GM18870 (cell line): Measurements from ENCODE around the gene GPHN.

ENCODE experiments used
- ATAC-seq: cut with Tn5 transposase; IDR thresholded peaks from one replicate; pipeline ENCODE4 v1.9.1; 2021; ENCODE audit warnings: moderate library complexity; ENCODE audit not compliant: unreplicated experiment

The GPHN gene

DNA sequence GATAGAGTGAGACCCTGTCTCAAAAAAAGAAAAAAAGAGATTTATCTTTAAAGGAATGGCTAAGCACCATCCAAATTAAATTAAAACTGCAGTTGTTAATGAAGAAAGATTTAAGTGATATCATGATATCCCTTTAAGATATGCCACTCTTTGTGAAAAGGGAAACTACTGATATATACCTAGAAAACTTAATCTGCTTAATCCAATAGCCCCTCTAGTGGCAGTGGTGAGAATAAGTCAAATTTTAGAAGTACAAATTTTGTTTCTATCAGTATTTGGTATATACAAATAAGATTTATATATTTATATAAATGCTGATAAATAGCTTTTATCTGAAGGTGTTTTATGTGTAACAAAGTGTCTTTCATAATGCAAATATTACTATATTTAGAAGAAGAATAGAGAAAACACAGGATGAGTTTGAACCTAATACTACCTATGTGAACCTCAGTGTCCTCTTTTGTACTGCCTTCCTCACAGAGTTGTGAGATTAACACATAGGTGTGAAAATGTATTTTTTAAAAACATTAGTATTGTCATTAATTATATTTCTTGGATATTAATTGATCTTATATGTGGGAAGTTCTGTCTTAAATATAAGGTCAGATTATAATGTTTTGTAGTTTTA is 629.9 kb downstream of the GPHN start:
- ATAC-seq, result no peak

DNA sequence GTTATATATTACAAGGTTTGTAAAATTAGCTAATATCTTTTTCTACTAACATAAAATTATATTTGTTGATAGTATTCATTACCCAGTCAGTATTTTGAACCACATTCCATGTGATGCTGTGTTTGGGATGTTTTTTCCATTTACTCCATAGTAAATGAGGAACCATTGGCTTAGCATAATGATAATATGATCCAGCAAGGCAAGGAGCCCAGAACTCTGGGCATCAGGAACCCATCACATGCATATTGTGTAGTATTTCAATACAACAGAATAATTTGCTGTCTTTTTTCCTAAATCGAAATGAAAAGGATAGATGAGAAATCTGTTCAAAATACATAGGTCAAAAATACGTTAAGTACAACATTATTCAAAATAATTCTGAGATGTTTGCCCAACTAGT is 632.6 kb downstream of the GPHN start:
- ATAC-seq, result no peak

- ATAC-seq, result no peak
Observed at GRCh38 chr14:67141146-67141900, 633.4 kb downstream of the GPHN start.

DNA sequence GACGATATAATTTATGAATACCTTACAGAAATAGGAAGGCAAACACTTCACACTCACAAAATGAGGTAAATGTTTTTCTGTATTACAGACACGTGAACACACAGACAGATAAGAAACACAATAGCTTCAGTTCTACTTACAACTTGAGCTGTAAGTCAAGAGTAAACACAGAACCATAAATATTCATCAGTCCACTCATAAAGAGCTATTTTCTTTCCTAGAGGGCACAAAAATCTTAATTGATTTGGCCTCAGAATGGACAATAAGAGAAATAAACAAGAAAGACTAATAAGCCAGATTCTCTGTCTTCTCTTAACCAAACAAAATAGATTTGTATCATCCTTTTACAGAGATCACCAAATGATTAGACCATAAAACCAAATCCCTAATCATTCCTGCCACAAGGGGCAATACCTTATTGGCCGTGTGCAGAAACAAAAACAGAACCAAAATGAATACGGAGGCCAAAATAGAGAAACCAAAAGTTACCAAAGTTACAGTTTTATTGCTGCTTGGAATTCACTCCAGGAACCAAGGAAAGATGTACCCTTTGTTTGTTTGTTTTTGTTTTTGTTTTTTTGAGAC is 643.2 kb downstream of the GPHN start:
- no peak for ATAC-seq

GRCh38 chr14:67158566-67158965 is 650.6 kb downstream of the GPHN start:
- no peak for ATAC-seq

- no peak for ATAC-seq
Observed at GRCh38 chr14:67162385-67162784, 654.4 kb downstream of the GPHN start.

- no peak for ATAC-seq
Observed at GRCh38 chr14:67166450-67166853, 658.5 kb downstream of the GPHN start.

DNA sequence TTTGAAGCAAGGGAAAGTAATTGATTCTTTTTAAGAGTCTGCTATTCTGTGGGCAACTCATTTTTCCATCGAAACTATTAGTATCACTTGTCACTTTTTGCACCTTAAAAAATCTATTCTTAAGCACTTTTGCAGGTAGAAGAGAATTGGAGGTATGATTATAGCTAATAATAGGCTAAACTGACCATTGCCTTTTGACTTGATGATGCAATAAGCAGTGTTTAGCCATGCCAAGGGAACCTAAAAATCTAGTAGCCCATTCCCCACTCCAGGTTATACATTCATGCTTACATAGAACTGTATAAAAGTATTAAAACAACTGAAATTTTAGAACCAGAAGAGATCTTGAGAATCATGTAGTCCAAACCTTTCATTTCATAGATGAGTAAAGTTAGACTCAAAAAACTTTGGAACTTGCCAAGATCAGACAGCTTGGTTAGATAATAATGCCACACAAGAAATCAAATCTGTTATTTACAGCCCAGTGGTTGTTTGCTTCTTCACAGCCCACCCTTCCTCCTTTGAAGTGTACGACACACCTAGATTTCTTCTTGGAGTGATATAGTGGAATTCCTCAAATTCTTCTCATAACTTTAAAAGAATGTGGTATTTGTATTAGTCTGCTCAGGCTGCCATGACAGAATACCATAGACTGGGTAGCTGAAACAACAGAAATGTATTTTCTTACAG is 659.6 kb downstream of the GPHN start:
- no peak for ATAC-seq

DNA sequence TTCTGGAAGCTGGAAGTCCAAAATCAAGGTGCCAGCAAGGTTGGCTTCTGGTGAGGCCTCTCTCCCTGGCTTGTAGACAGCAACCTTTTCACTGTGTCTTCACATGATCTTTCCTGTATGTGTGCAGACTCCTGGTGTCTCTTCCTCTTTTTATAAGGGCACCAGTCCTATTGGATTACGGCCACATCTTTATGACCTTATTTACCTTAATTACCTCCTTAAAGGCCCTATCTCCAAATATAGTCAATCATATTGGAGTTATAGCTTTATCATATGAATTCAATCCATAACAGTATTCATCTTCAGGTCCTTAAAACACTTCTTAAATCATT is 660.1 kb downstream of the GPHN start:
- no peak for ATAC-seq

- ATAC-seq, result no peak
Observed at GRCh38 chr14:67170660-67171059, 662.7 kb downstream of the GPHN start.

DNA sequence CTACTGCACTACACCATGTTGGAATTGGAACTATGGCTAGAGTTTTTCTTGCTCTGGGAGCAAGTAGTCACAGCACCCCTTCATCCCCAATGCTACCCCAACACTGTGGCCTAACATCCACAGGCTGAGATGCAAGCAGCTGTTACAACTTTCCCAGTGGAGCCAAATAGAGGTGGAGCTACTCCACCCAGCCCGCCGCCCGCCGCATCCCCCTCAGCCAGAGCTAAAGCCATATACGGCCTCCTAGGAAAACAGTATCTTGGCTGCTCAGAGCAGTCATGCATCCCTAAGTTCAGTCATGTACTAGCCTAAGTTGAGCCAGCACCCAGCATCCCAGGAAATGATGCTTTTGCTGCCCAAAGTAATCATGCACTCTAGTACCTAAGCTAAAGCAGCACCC is 664.1 kb downstream of the GPHN start:
- ATAC-seq, result no peak

DNA sequence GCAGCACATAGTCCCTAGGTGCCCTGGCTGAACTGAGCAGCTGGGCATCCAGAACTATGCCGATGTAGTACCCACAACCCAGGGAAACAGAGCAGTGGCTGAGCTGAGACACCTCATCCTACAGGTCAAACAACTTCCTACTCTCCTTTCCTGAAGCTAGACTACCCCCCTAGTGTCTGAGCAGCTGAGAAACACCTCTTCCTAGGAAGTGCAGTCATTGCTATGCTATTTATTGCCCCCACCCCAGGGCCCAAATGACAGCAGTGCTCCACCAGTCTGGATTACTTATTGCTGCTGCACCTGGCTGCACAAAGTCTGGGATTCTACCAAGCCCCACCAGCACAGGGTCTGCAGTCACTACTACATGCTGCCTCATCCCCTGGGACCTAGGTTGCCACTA is 664.6 kb downstream of the GPHN start:
- ATAC-seq, result no peak

- ATAC-seq, result no peak
Observed at GRCh38 chr14:67173719-67174118, 665.8 kb downstream of the GPHN start.

DNA sequence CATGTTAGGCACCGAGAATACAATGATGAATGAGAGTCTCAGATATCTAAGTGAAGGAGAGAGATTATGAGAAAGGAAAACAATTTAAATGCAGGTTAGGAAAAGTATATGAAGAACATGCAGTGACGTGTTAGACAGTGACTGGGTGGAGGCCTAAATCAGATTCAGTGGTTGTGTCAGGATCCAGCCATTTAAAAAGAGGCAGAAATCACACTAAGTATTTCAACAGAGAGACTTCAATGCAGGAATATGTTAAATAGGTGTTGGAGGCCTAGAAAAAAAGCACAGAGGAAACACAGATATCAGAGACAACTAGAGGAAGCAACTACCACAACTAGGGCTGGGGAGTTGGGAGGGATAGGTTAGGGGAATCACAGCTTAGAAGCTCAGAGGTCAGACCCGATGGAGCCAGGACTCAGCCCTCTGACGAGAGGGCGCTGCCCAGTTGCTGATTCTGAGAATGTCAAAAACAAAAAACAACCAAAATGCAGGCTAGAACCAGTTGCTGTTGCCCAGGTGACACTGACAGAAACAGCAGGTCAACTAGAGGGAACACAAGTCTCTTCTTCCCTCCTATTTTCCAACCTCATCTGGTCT is 678.3 kb downstream of the GPHN start:
- no peak for ATAC-seq

GRCh38 chr14:67186789-67187584 is 679.0 kb downstream of the GPHN start:
- no peak for ATAC-seq

- no peak for ATAC-seq
Observed at GRCh38 chr14:67187826-67188225, 679.9 kb downstream of the GPHN start.

GRCh38 chr14:67188326-67188725 is 680.4 kb downstream of the GPHN start:
- no peak for ATAC-seq

DNA sequence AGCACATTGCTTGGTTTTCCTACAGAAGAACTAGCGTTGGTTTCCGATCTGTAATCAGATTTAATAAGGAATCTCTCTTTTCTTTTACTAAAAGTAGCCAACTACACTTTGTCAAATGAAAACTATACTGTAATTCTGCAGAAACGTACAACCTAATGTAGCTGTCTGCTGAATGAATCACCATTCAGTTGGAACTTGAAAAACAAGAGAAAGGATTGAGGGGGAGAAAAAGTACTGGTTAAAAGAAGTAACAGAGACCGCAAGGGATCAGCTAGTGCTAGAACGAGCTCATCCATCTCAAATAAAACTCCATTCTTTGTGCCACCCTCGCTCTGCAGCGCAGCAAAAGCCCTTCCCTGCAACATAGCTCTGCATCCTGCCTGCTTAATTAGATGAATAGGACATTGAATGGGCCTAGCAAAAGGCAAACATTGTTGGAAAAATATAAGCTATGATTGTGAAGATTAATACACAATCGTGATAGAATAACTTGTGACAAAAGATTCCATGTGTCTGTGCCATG is 683.9 kb downstream of the GPHN start:
- no peak for ATAC-seq

DNA sequence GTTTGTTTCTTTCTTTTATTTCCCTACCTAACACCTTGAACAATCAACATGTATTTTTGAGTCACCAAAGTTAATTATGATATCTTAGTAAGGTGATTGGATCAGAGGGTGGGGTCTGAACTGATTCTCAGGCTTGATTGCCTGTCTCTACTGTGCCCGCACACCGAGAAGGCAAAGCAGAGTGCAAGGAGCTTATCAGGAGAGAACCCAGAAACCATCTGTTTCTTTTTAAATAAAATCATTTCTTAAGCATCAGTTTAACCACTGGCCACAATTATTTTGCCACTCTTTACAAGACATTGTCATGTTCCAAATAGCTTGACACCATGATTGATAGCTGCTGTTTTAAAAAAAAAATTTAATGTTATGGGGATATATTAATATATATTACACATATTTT is 684.4 kb downstream of the GPHN start:
- no peak for ATAC-seq

- ATAC-seq, result no peak
Observed at GRCh38 chr14:67195279-67195678, 687.3 kb downstream of the GPHN start.

GRCh38 chr14:67199016-67199415 is 691.1 kb downstream of the GPHN start:
- ATAC-seq, result no peak
